Measurements from ENCODE around the gene RECK.
A peak's percentile ranks its signal among the peaks of the same experiment; 100 is the strongest.

Gene RECK

DNA sequence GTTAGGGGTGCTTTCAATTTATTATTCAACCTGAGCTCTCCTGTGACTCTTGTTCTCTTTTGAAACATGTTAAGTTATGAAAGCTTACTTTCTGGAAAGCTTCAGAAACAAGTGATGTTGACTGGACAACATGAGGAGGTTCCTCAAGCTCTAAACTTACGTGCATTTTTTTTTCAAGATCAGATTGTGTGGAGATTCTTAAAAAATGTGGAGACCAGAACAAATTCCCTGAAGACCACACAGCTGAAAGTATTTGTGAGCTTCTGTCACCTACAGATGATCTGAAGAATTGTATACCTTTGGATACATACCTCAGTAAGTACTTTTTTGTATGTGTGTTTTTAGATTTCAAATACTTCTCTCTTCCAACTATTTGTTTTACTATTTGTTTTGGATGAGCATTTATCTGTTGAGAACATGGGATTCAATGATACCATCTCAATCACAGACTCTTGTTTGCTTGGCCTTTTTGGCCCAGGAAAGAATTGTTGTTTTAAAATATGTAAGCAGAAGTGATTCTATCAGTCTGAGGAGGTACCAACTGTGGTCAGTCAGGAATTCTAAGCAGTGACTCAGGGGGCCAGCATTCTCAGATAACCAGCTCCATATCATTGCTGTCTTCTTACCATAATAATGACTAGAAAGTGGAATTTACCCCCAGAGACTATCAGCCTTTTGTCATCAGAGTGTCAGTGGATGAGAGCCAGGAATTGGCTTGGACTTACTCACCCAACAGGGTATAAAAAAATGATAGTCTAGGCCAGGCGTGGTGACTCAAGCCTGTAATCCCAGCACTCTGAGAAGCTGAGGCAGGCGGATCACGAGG, 65.4 kb downstream of the RECK start:
- TF ChIP-seq, protein P1, sequence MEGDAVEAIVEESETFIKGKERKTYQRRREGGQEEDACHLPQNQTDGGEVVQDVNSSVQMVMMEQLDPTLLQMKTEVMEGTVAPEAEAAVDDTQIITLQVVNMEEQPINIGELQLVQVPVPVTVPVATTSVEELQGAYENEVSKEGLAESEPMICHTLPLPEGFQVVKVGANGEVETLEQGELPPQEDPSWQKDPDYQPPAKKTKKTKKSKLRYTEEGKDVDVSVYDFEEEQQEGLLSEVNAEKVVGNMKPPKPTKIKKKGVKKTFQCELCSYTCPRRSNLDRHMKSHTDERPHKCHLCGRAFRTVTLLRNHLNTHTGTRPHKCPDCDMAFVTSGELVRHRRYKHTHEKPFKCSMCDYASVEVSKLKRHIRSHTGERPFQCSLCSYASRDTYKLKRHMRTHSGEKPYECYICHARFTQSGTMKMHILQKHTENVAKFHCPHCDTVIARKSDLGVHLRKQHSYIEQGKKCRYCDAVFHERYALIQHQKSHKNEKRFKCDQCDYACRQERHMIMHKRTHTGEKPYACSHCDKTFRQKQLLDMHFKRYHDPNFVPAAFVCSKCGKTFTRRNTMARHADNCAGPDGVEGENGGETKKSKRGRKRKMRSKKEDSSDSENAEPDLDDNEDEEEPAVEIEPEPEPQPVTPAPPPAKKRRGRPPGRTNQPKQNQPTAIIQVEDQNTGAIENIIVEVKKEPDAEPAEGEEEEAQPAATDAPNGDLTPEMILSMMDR (IDR thresholded peaks at IDR 0.05; ENCODE audit: low read depth, low read length) = no peak
- DNase-seq (ENCODE audit: extremely low read depth, low read depth) = peak; percentile 91

DNA sequence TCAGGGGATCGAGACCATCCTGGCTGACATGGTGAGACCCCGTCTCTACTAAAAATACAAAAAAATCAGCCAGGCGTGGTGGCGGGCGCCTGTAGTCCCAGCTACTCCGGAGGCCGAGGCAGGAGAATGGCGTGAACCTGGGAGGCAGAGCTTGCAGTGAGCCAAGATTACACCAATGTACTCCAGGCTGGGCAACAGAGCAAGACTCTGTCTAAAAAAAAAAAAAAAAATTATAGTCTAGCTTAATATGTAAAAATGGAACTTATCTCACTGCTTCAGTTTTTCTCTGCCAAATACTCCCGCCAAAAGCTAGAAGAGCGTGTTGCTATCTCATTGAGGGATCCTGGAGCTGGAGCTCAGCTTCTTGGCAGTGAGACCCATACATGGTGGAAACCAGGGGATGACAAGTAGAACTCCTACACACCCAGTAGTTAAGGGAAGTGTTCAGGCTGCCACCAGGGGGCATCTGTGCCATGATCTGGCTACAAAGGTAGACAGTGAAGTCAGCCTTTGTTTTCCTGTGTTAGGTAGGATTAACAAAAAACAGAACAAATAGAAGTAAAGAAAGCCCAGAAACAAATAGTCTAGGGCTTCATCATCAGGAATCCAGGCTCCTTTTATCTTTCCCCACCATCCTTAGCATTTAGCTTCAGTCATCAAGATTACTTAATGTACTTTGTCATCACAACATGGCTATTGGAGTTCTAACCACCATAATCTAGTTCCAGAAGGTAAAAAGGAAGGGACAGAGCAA, 66.2 kb downstream of the RECK start:
- peak; percentile 10 for DNase-seq (ENCODE audit: extremely low read depth, low read depth)
- TF ChIP-seq, protein P1 (IDR thresholded peaks at IDR 0.05; ENCODE audit: low read depth, low read length) = peak; percentile 37

DNA sequence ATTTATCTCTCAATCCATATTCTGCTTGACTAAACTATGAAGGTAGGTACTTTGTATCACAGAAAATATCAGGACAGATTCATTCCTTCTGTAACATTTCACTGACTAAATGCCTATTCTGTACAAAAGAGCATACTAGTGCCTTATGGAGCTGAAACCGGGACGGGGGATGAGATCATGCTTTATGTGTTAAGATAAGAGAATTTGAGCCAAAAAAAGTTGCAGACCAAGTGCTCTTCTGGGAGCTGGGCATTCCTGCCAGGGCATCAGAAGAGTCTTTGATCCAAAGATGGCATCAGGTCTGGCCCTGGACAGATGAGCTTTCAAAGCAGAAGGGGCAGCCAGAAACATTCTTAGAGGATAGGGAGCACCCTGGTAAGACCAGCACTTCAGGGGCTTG, 72.4 kb downstream of the RECK start:
- TF ChIP-seq, protein P1 (IDR thresholded peaks at IDR 0.05; ENCODE audit: low read depth, low read length) = no peak
- no peak for DNase-seq (ENCODE audit: extremely low read depth, low read depth)

DNA sequence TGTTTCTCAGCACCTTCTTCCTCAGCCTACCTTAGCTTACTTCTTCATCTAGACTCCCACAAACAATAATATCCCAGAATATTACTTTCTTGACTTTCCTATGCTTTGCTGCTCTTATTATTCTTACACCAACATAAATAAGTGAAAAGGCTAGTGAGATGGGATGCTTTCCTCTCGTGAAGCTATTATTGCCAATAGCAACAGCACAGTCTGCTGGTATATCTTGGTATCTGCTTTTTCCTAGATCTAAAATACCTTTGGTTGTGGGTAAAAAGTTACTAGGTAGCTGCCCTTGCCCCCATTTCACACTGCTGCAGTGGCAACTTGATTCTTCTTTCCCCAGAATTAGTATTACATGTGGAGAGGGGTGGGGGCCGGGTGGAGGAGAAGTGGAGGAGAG, 73.7 kb downstream of the RECK start:
- TF ChIP-seq, protein P1 (IDR thresholded peaks at IDR 0.05; ENCODE audit: low read depth, low read length) = no peak; the same call in none of the 2 replicates
- no peak for DNase-seq (ENCODE audit: extremely low read depth, low read depth)

DNA sequence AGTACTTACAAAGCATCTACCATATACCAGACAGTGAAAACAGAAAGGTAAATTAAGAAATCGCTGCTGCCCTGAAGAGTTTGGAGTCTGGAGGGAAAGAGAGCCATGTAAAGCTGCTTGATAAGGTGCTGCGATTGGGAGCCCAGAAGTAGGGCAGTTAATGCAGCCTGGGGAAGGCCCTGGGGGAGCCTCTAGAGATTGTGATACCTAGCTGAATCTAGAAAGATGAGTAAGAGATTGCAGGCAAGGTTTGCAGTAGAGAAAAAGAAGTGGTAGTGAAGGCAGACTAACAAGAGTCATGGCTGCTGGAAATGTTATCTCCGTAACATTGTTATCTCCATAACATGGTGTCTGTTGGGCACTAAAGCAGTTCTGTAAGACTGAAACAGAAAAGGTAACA, 75.8 kb downstream of the RECK start:
- DNase-seq (ENCODE audit: extremely low read depth, low read depth) = no peak
- TF ChIP-seq, protein P1 (IDR thresholded peaks at IDR 0.05; ENCODE audit: low read depth, low read length) = no peak

DNA sequence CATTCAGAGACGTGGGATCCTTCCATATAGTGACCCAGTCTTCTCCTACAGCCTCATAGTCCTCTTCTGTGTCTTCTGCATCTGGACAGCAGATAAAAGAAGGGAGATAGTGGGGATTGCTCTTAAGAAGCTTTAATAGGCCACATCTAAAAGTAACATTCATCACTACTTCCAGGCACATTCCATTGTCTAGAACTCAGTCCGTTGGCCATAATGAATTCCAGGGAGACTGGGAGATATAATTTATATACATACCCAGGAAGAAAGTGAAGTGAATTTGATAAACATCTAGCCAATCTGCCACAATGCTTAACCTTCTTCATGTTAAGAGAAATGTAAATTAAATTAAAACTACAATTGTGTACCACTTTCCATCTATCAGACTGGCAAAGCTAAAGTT, 77.3 kb downstream of the RECK start:
- no peak for DNase-seq (ENCODE audit: extremely low read depth, low read depth)
- TF ChIP-seq, protein P1 (IDR thresholded peaks at IDR 0.05; ENCODE audit: low read depth, low read length) = no peak

DNA sequence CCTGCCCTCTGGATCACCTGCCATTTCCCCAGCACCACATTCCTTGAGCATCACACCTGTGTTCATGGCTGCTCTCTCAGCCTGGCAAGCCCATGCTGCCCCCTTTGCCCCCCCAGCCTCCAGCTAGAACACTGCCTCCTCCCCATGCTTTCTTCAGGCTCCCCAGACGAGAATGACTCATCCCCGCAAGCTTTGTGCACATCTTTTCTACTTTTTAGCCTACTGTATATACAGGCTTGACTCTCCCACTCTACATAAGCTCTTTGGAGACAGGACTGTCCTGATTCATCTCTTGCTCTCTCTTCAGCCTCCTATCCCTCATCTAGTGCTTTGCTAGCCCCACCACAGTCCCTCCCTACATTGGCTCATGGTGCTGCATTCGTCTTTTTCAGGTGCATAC, 79.9 kb downstream of the RECK start:
- TF ChIP-seq, protein P1 (IDR thresholded peaks at IDR 0.05; ENCODE audit: low read depth, low read length) = no peak
- no peak for DNase-seq (ENCODE audit: extremely low read depth, low read depth)
